A549 (cell line): ENCODE measurements around the gene DYRK2. TPM values are rescaled to one million over a fixed set of nuclear protein-coding genes. Genes with fewer than 3 reads are reported as not detected.

ENCODE experiments used
- ATAC-seq, 2 experiments: fragments of 200-7000 bp in 1 of 2; fragments of >200 bp in 1 of 2; cut with Nextera tagmentation in 1 of 2; cut with Tn5 transposase in 1 of 2; 3 replicates each; pipeline versions ENCODE4 v1.8.0 to v1.9.1; 2018 to 2020; ENCODE audit warnings: mild to moderate bottlenecking in 1 of 2, moderate library complexity in 1 of 2
- CTCF ChIA-PET: fragments of 300-600 bp; sonication (Branson Sonifier 250); formaldehyde crosslinking; extraction: SDS; loops from one replicate; lab custom pipeline; 2021; ENCODE audit warnings: antibody characterized with exemption, inconsistent platforms; lab: Yijun Ruan, JAX
- POLR2A ChIA-PET: fragments of 350-600 bp; formaldehyde crosslinking; extraction: SDS; loops from one replicate; lab custom pipeline; 2021; ENCODE audit warnings: antibody characterized with exemption, inconsistent platforms; lab: Yijun Ruan, JAX
- DNase-seq, 2 experiments: peaks; one replicate each; pipeline versions ENCODE4 v3.0.0 to v3.0.0-alpha.2; 2011 to 2016; ENCODE audit warnings: low read depth in 1 of 2, low spot score in 1 of 2
- FAIRE-seq: peaks from 2 replicates; lab custom pipeline; 2011; peaks lifted over from hg19 to GRCh38; lab: Jason Lieb, UNC
- H3K27ac ChIP-seq, 2 experiments: fragments of >200 bp; sonication (Bioruptor Twin); formaldehyde crosslinking; 3 replicates each; pipeline ENCODE4 v1.5.1; 2016 to 2017
- H3K4me1 ChIP-seq: fragments of >200 bp; sonication (Bioruptor Twin); formaldehyde crosslinking; 3 replicates; pipeline ENCODE4 v1.6.1; 2016
- H3K4me2 ChIP-seq: fragments of >200 bp; sonication (Bioruptor Twin); formaldehyde crosslinking; 3 replicates; pipeline ENCODE4 v1.6.1; 2016
- H3K4me3 ChIP-seq: fragments of >200 bp; sonication (Bioruptor Twin); formaldehyde crosslinking; 3 replicates; pipeline ENCODE4 v1.5.1; 2016
- H3K9me3 ChIP-seq: fragments of >200 bp; sonication (Bioruptor Twin); formaldehyde crosslinking; 3 replicates; pipeline ENCODE4 v1.6.1; 2016
- ATOH8 ChIP-seq: fragments of 250-450 bp; sonication (Bioruptor Pico); IDR thresholded peaks from 2 replicates; pipeline ENCODE4 v1.5.0; 2020; ENCODE audit warnings: low read depth, mild to moderate bottlenecking, moderate library complexity
- CBX2 ChIP-seq: fragments of 200-600 bp; sonication (generic); IDR thresholded peaks from 2 replicates; pipeline ENCODE4 v1.6.1; 2016; ENCODE audit warnings: low read depth, mild to moderate bottlenecking, borderline replicate concordance
- CBX8 ChIP-seq: fragments of 200-600 bp; sonication (generic); IDR thresholded peaks from 2 replicates; pipeline ENCODE4 v1.6.1; 2016
- CEBPB ChIP-seq, 2 experiments: fragments of >200 bp in 1 of 2; sonication (Bioruptor Twin) in 1 of 2; formaldehyde crosslinking in 1 of 2; IDR thresholded peaks; 2 replicates each; pipeline ENCODE4 v1.6.1; 2012 to 2016
- CTCF ChIP-seq: fragments of >200 bp; sonication (Bioruptor Twin); formaldehyde crosslinking; IDR thresholded peaks from 3 replicates; pipeline ENCODE4 v1.5.1; 2016
- EHF ChIP-seq: fragments of 250-450 bp; sonication (Bioruptor Pico); IDR thresholded peaks from 2 replicates; pipeline ENCODE4 v1.5.0; 2020; ENCODE audit warnings: mild to moderate bottlenecking
- ESRRA ChIP-seq: fragments of 150-350 bp; IDR thresholded peaks from 2 replicates; pipeline ENCODE4 v1.6.1; 2014; ENCODE audit warnings: mild to moderate bottlenecking, low read length, borderline replicate concordance
- GATA3 ChIP-seq: IDR thresholded peaks from 2 replicates; pipeline ENCODE4 v1.6.1; 2012; ENCODE audit warnings: borderline replicate concordance
- HMGXB4 ChIP-seq: fragments of 250-450 bp; sonication (Bioruptor Pico); IDR thresholded peaks from 2 replicates; pipeline ENCODE4 v1.5.0; 2021; ENCODE audit warnings: mild to moderate bottlenecking, moderate library complexity, borderline replicate concordance
- HOXB13 ChIP-seq: fragments of 250-450 bp; sonication (Bioruptor Pico); IDR thresholded peaks from 2 replicates; pipeline ENCODE4 v1.5.0; 2020; ENCODE audit warnings: low read depth, mild to moderate bottlenecking, moderate library complexity
- JUN ChIP-seq, 2 experiments: fragments of >200 bp; sonication (Bioruptor Twin); formaldehyde crosslinking; IDR thresholded peaks; 2 replicates in 1 of 2; 3 replicates in 1 of 2; pipeline ENCODE4 v1.6.1; 2016 to 2017
- MAFK ChIP-seq: fragments of 450-650 bp; IDR thresholded peaks from 2 replicates; pipeline ENCODE4 v1.6.1; 2014; ENCODE audit not compliant: partially characterized antibody
- MAX ChIP-seq: IDR thresholded peaks from 2 replicates; pipeline ENCODE4 v1.6.1; 2012
- NFE2L2 ChIP-seq: fragments of 150-350 bp; conservative IDR thresholded peaks from 2 replicates; pipeline ENCODE4 v1.6.1; 2014; ENCODE audit warnings: low read length
- PHF8 ChIP-seq: fragments of 200-600 bp; sonication (generic); IDR thresholded peaks from 2 replicates; pipeline ENCODE4 v1.6.1; 2016; ENCODE audit warnings: low read depth, mild to moderate bottlenecking, antibody characterized with exemption, moderate library complexity, borderline replicate concordance
- RCOR1 ChIP-seq: fragments of 150-350 bp; IDR thresholded peaks from 2 replicates; pipeline ENCODE4 v1.6.1; 2014; ENCODE audit warnings: antibody characterized with exemption, low read length, low read depth
- RNF2 ChIP-seq: fragments of 200-600 bp; sonication (generic); IDR thresholded peaks from 2 replicates; pipeline ENCODE4 v1.6.1; 2016; ENCODE audit warnings: low read depth, mild to moderate bottlenecking, antibody characterized with exemption, moderate library complexity, borderline replicate concordance
- SMC3 ChIP-seq: fragments of >200 bp; sonication (Bioruptor Twin); formaldehyde crosslinking; IDR thresholded peaks from 3 replicates; pipeline ENCODE4 v1.6.1; 2018; ENCODE audit warnings: inconsistent platforms
- USF2 ChIP-seq: fragments of 450-650 bp; IDR thresholded peaks from 2 replicates; pipeline ENCODE4 v1.6.1; 2014; ENCODE audit warnings: antibody characterized with exemption
- ZFP36 ChIP-seq: fragments of 450-650 bp; IDR thresholded peaks from 2 replicates; pipeline ENCODE4 v1.6.1; 2014; ENCODE audit warnings: borderline replicate concordance; ENCODE audit not compliant: partially characterized antibody
- ZNF302 ChIP-seq: fragments of 250-450 bp; sonication (Bioruptor Pico); IDR thresholded peaks from 2 replicates; pipeline ENCODE4 v1.9.0; 2021; ENCODE audit warnings: inconsistent platforms, mild to moderate bottlenecking, moderate library complexity
- ZSCAN20 ChIP-seq: fragments of 250-450 bp; sonication (Bioruptor Pico); IDR thresholded peaks from 2 replicates; pipeline ENCODE4 v1.8.0; 2022; ENCODE audit warnings: mild to moderate bottlenecking, moderate library complexity
- WGBS: methylation state at CpG from one replicate; pipeline ENCODE4 v1.1.6; 2017; ENCODE audit errors: missing lambda C conversion rate; 5-methylcytosine and 5-hydroxymethylcytosine counted together
- polyA plus RNA-seq, 4 experiments: library from polyadenylated mRNA; depleted of rRNA in 3 of 4; stranded (reverse); fragments of >200 nt; fragmentation: RNase III in 1 of 4; extraction: RNeasy Plus Mini Kit Qiagen cat#74134 plus additional on column Dnase treatment in 1 of 4; gene quantifications; 2 replicates in 3 of 4; 3 replicates in 1 of 4; pipeline ENCODE4 v1.2.3, GENCODE V29; 2011 to 2017

Gene DYRK2
- polyA plus RNA-seq, 2 of the 4 experiments (the other 2 are of a cell fraction) = 9.1 to 17.2 TPM

GRCh38 chr12:67664171-67664570, 15.6 kb downstream of the DYRK2 start:
- TF ChIP-seq HMGXB4 (CRISPR knock-in tag) (no peak), NFE2L2 (no peak), CTCF (no peak), CBX8 (no peak), MAFK (no peak), JUN (IDR thresholded peaks at IDR 0.05) (no peak), HOXB13 (CRISPR knock-in tag) (no peak), GATA3 (no peak), CEBPB (IDR thresholded peaks at IDR 0.05) (no peak), EHF (no peak), CBX2 (no peak), ZNF302 (no peak), RCOR1 (no peak), ESRRA (no peak), RNF2 (no peak)
- POLR2A ChIA-PET = no interaction called here
- no peak for DNase-seq
- no peak overlapping the region for H3K4me2 ChIP-seq
- no peaks in the 10 kb centered on the region for H3K9me3 ChIP-seq
- no peaks in the 10 kb centered on the region for H3K4me1 ChIP-seq
- FAIRE-seq = no peak
- CTCF ChIA-PET = interaction anchor here (1.8 kb wide), 1 partner anchor 279 kb away, joined by 5 read pairs; no protein-coding TSS in a partner anchor
- no peak overlapping the region for H3K4me3 ChIP-seq
- ATAC-seq = no peak
- H3K27ac ChIP-seq = no peak overlapping the region
- WGBS = 93% methylated on average over 2 of the region's 2 CpGs

GRCh38 chr12:67665679-67666078, 17.1 kb downstream of the DYRK2 start:
- FAIRE-seq (no peak), DNase-seq (no peak), ATAC-seq (no peak)
- TF ChIP-seq PHF8 = no peak
- no peak for TF ChIP-seq SMC3
- no peak for TF ChIP-seq USF2
- TF ChIP-seq RCOR1 = no peak
- no peak for TF ChIP-seq ZSCAN20 (CRISPR knock-in tag)
- TF ChIP-seq MAX = no peak
- TF ChIP-seq ZFP36 = no peak
- no peak for TF ChIP-seq HMGXB4 (CRISPR knock-in tag)
- no peak for TF ChIP-seq CBX8
- no peak for TF ChIP-seq ATOH8 (CRISPR knock-in tag)
- WGBS = 90% methylated on average over 1 of the region's 1 CpG
- CTCF ChIA-PET = interaction anchor here (1.8 kb wide), 1 partner anchor 277 kb away, joined by 5 read pairs; no protein-coding TSS in a partner anchor
- POLR2A ChIA-PET = no interaction called here
- Histone ChIP-seq H3K4me2 (no peak overlapping the region), H3K4me1 (no peaks in the 10 kb centered on the region), H3K9me3 (no peaks in the 10 kb centered on the region), H3K27ac (no peak overlapping the region), H3K4me3 (no peak overlapping the region)
